HCT116 (cell line): ENCODE results near the gene FOXA2.

Experiments used
- CTCF ChIP-seq, 3 experiments: fragments of 200-600 bp in 1 of 3; sonication (generic) in 1 of 3; IDR thresholded peaks in 2 of 3; conservative IDR thresholded peaks in 1 of 3; 2 replicates each; pipeline ENCODE4 v1.5.1; 2012 to 2017; ENCODE audit warnings: low read depth in 2 of 3, low read length in 2 of 3, antibody characterized with exemption in 1 of 3, borderline replicate concordance in 1 of 3, control low read depth in 1 of 3, mild to moderate bottlenecking in 1 of 3, mixed read lengths in 1 of 3, mixed run types in 1 of 3, moderate library complexity in 1 of 3; ENCODE audit not compliant: insufficient read depth in 1 of 3
- EZH2 ChIP-seq: fragments of 200-600 bp; sonication (generic); IDR thresholded peaks from 2 replicates; pipeline ENCODE4 v1.6.1; 2017; ENCODE audit warnings: antibody characterized with exemption, mixed run types
- TCF7L2 ChIP-seq: IDR thresholded peaks from 2 replicates; pipeline ENCODE4 v1.7.0; 2011; ENCODE audit warnings: borderline replicate concordance, inconsistent platforms; ENCODE audit not compliant: insufficient read depth, insufficient read length; ENCODE audit errors: extremely low read depth

- TF ChIP-seq EZH2: no peak
- TF ChIP-seq CTCF (IDR thresholded peaks at IDR 0.05 in 2 of 3, conservative IDR thresholded peaks at IDR 0.05 in 1 of 3; ENCODE audit: borderline replicate concordance in 1 of 3, insufficient read depth in 1 of 3, low read depth in 2 of 3, low read length in 2 of 3): no peak
- no peak for TF ChIP-seq TCF7L2
Measured at GRCh38 chr20:22554391-22554790, 30.0 kb downstream of the FOXA2 start.
